A204.1 (cell line): ENCODE results near the gene SGSH.

ENCODE experiments used
- FAIRE-seq: peaks from 2 replicates; lab custom pipeline; 2012; peaks lifted over from hg19 to GRCh38; lab: Jason Lieb, UNC

Gene SGSH

GRCh38 chr17:80183581-80184422, 36.3 kb downstream of the SGSH start:
- no peak for FAIRE-seq

- no peak for FAIRE-seq
These were observed 37.3 kb downstream of the SGSH start for GRCh38 chr17:80182845-80183223.

GRCh38 chr17:80182118-80182844, 37.9 kb downstream of the SGSH start:
- FAIRE-seq, result no peak

- no peak for FAIRE-seq
These were observed 38.7 kb downstream of the SGSH start for GRCh38 chr17:80181431-80181830.

- no peak for FAIRE-seq
These were observed 39.9 kb downstream of the SGSH start for GRCh38 chr17:80180192-80180591.

GRCh38 chr17:80177986-80178595, 42.0 kb downstream of the SGSH start:
- no peak for FAIRE-seq

- FAIRE-seq, result no peak
These were observed 43.4 kb downstream of the SGSH start for GRCh38 chr17:80176757-80177156.

- no peak for FAIRE-seq
These were observed 46.2 kb downstream of the SGSH start for GRCh38 chr17:80173916-80174315.

GRCh38 chr17:80173126-80173525, 47.0 kb downstream of the SGSH start:
- FAIRE-seq, result no peak

- no peak for FAIRE-seq
These were observed 48.5 kb downstream of the SGSH start for GRCh38 chr17:80171681-80172080.

GRCh38 chr17:80169784-80170500, 50.2 kb downstream of the SGSH start, which contains the start of gene CARD14:
TSS of gene CARD14 (plus strand) at chr17:80170030. CDS start at chr17:80181439, 11,409 bp downstream.
- no peak for FAIRE-seq

GRCh38 chr17:80169107-80169506, 51.0 kb downstream of the SGSH start:
- no peak for FAIRE-seq

GRCh38 chr17:80168371-80168770, 51.8 kb downstream of the SGSH start:
- no peak for FAIRE-seq

GRCh38 chr17:80166446-80166845, 53.7 kb downstream of the SGSH start:
- no peak for FAIRE-seq

GRCh38 chr17:80164185-80164584, 55.9 kb downstream of the SGSH start:
- no peak for FAIRE-seq

GRCh38 chr17:80163336-80163735, 56.8 kb downstream of the SGSH start:
- FAIRE-seq, result no peak

GRCh38 chr17:80160536-80160935, 59.6 kb downstream of the SGSH start:
- no peak for FAIRE-seq
